Right lobe of liver (tissue), 6 donors: ENCODE measurements around the gene PNLIP. TPM values are rescaled to one million over a fixed set of nuclear protein-coding genes. Genes with fewer than 3 reads are reported as not detected.

Source experiments
- ATAC-seq, 4 donors: fragments of 200-7000 bp; cut with Tn5 transposase; one replicate each; pipeline ENCODE4 v1.9.1; 2020; ENCODE audit warnings: mild to moderate bottlenecking in 4 of 4, moderate library complexity in 4 of 4
- DNase-seq, 3 donors: peaks; one replicate each; pipeline ENCODE4 v3.0.0-alpha.2; 2020
- H3K27ac ChIP-seq, 3 donors: fragments of 200-600 bp; one replicate each; pipeline ENCODE4 v1.8.0; 2022
- H3K27me3 ChIP-seq, 2 donors: fragments of 200-600 bp; one replicate each; pipeline ENCODE4 v1.8.0; 2022
- H3K36me3 ChIP-seq, 4 donors: fragments of 200-600 bp; sonication (generic) in 1 of 4; one replicate each; pipeline versions ENCODE4 v1.5.1 to v1.8.0; 2017 to 2022; ENCODE audit warnings: control low read depth in 1 of 4
- H3K4me1 ChIP-seq, 4 donors: fragments of 200-600 bp; sonication (generic) in 1 of 4; one replicate each; pipeline versions ENCODE4 v1.5.1 to v1.8.0; 2017 to 2022; ENCODE audit warnings: control low read depth in 1 of 4
- H3K4me3 ChIP-seq, 3 donors: fragments of 200-600 bp; one replicate each; pipeline ENCODE4 v1.8.0; 2022
- H3K9me3 ChIP-seq, 4 donors: fragments of 200-600 bp; sonication (generic) in 1 of 4; one replicate each; pipeline versions ENCODE4 v1.5.1 to v1.8.0; 2017 to 2022; ENCODE audit warnings: control low read depth in 1 of 4
- CTCF ChIP-seq, 4 donors: fragments of 200-600 bp in 3 of 4; fragments of 450-650 bp in 1 of 4; IDR thresholded peaks; one replicate each; pipeline versions ENCODE4 v1.5.1 to v1.8.0; 2016 to 2022; ENCODE audit warnings: antibody characterized with exemption in 4 of 4, mild to moderate bottlenecking in 2 of 4
- POLR2A ChIP-seq: fragments of 450-650 bp; IDR thresholded peaks from one replicate; pipeline ENCODE4 v1.6.1; 2017; ENCODE audit warnings: antibody characterized with exemption, mild to moderate bottlenecking
- WGBS: methylation state at CpG from one replicate; pipeline ENCODE4 v1.1.6; 2018; ENCODE audit warnings: low coverage, low lambda C conversion rate; ENCODE audit not compliant: insufficient coverage; ENCODE audit errors: missing lambda C conversion rate; 5-methylcytosine and 5-hydroxymethylcytosine counted together
- intact Hi-C, 2 donors: fragments of 100-400 bp; cut with DNase I; formaldehyde crosslinking; loops; one replicate each; pipeline versions ENCODE4 v1.11.2 to v1.14.1; 2022
- long read RNA-seq: library from polyadenylated mRNA; unstranded; transcript quantifications from one replicate; pipeline ENCODE4 v2.0.0, GENCODE V29; 2019
- total RNA-seq, 6 experiments: library from RNA; depleted of rRNA in 2 of 6; stranded (reverse); fragments of >200 nt in 2 of 6; fragmentation: NEBNext Ultra II Directional in 3 of 6; extraction: Animal tissue kit (Norgen Biotek cat#: 25700) in 3 of 6; gene quantifications; one replicate each; pipeline versions ENCODE4 v1.1.0 to v1.2.4, GENCODE V29; 2016 to 2023
- donor health status: DM: no; HTN: yes; CAD: no.
- donor health status: DM: no; HTN: no; CAD: no.
- donor health status: DM: no; HTN: no; CAD: no.
- donor health status: DM: no; HTN: yes; CAD: no.
- donor health status: DM: no; HTN: yes; CAD: no.

PNLIP gene
- total RNA-seq, result not detected
- long read RNA-seq, result 0 reads

GRCh38 chr10:116545756-116546155, at the start of gene PNLIP:
PNLIP (plus strand) TSS chr10:116545931; CDS start chr10:116546093, 162 bp downstream.
- no peaks in the 10 kb centered on the region for H3K4me1 ChIP-seq
- no peaks in the 10 kb centered on the region for H3K27me3 ChIP-seq
- H3K27ac ChIP-seq, result no peak within 1 kb of the TSS
- WGBS, result 65% methylated on average over 8 of the region's 8 CpGs
- DNase-seq, result no peak
- TF ChIP-seq CTCF (IDR thresholded peaks at IDR 0.05) (no peak), POLR2A (no peak)
- no peaks in the 10 kb centered on the region for H3K36me3 ChIP-seq
- no peak within 1 kb of the TSS for H3K4me3 ChIP-seq
- intact Hi-C loops, result no loop called here
- no peaks in the 10 kb centered on the region for H3K9me3 ChIP-seq
- no peak for ATAC-seq

- Histone ChIP-seq H3K27ac (no peak overlapping the region), H3K27me3 (no peaks in the 10 kb centered on the region), H3K36me3 (no peaks in the 10 kb centered on the region), H3K4me1 (no peaks in the 10 kb centered on the region), H3K9me3 (no peaks in the 10 kb centered on the region), H3K4me3 (no peak overlapping the region)
- intact Hi-C loops, result no loop called here
- TF ChIP-seq POLR2A, result no peak
- no peak for TF ChIP-seq CTCF (IDR thresholded peaks at IDR 0.05)
- WGBS, result 55% methylated on average over 8 of the region's 8 CpGs
- no peak for ATAC-seq
- DNase-seq, result no peak
Observed at GRCh38 chr10:116504786-116505185, 40.9 kb upstream of the PNLIP start.

- Histone ChIP-seq H3K4me3 (no peak overlapping the region), H3K36me3 (no peaks in the 10 kb centered on the region), H3K27ac (no peak overlapping the region), H3K27me3 (no peaks in the 10 kb centered on the region), H3K4me1 (no peaks in the 10 kb centered on the region), H3K9me3 (no peaks in the 10 kb centered on the region)
- ATAC-seq (no peak), DNase-seq (no peak)
- 49% methylated on average over 3 of the region's 3 CpGs for WGBS
- TF ChIP-seq POLR2A, result no peak
- no peak for TF ChIP-seq CTCF (IDR thresholded peaks at IDR 0.05)
- intact Hi-C loops, result no loop called here
Observed at GRCh38 chr10:116510565-116510964, 35.2 kb upstream of the PNLIP start.

- ATAC-seq (no peak), DNase-seq (no peak)
- 44% methylated on average over 3 of the region's 3 CpGs for WGBS
- intact Hi-C loops, result no loop called here
- Histone ChIP-seq H3K4me1 (no peaks in the 10 kb centered on the region), H3K27me3 (no peaks in the 10 kb centered on the region), H3K36me3 (no peaks in the 10 kb centered on the region), H3K9me3 (no peaks in the 10 kb centered on the region), H3K4me3 (no peak overlapping the region), H3K27ac (no peak overlapping the region)
- TF ChIP-seq POLR2A (no peak), CTCF (IDR thresholded peaks at IDR 0.05) (no peak)
Observed at GRCh38 chr10:116511365-116511764, 34.4 kb upstream of the PNLIP start.
